Omental fat pad (tissue), 4 donors: Measurements from ENCODE around the gene GNL2. TPM values are rescaled to one million over a fixed set of nuclear protein-coding genes. Genes with fewer than 3 reads are reported as not detected.
A peak's percentile ranks its signal among the peaks of the same experiment; 100 is the strongest.
"Not testable (repeated sequence)": the region's sequence is repeated elsewhere in the genome, so short reads cannot be mapped to it uniquely, and the experiment has no call there.

Source experiments
- ATAC-seq: fragments of 150-250 bp; one replicate; pipeline ENCODE4 v1.9.1; 2016; ENCODE audit warnings: mild to moderate bottlenecking, moderate library complexity; ENCODE audit not compliant: low FRiP score
- DNase-seq: peaks from one replicate; pipeline ENCODE4 v3.0.0-alpha.2; 2019; ENCODE audit warnings: low spot score
- total RNA-seq, 4 donors: library from RNA; depleted of rRNA; stranded (reverse); fragments of >200 nt; gene quantifications; one replicate each; pipeline ENCODE4 v1.1.0, GENCODE V29; 2016
- TF ChIP-seq, protein P1 (sequence below), 3 donors: fragments of 450-650 bp; IDR thresholded peaks; one replicate each; pipeline ENCODE4 v1.5.1; 2016 to 2017; ENCODE audit warnings: antibody characterized with exemption in 3 of 3, mild to moderate bottlenecking in 3 of 3, moderate library complexity in 2 of 3

Gene GNL2
- total RNA-seq, 4 donors from 2014 or later, result 39.6 to 142 (median 48.1) TPM

DNA sequence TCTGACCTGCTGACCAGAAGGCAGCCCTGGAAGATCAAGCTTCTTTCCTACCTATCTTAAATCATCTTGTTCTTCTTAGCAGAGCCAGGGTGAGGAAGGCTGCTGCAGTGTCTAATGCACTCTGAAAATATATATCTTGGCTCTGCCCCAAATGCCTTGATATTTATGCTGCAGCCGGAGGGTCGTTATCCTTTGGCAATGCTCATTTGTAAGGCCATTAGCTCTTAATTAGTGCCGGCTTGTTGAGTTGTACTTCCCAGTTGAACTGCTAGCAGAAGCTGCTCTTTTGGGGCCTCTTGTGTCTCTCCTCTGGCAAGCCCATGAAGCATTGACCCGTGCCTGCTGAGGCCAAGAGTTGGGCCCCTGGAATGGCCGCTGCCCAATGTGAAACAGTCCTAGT lies 4.2 kb upstream of the GNL2 start:
- ATAC-seq (no peak), DNase-seq (no peak)
- TF ChIP-seq, protein P1, sequence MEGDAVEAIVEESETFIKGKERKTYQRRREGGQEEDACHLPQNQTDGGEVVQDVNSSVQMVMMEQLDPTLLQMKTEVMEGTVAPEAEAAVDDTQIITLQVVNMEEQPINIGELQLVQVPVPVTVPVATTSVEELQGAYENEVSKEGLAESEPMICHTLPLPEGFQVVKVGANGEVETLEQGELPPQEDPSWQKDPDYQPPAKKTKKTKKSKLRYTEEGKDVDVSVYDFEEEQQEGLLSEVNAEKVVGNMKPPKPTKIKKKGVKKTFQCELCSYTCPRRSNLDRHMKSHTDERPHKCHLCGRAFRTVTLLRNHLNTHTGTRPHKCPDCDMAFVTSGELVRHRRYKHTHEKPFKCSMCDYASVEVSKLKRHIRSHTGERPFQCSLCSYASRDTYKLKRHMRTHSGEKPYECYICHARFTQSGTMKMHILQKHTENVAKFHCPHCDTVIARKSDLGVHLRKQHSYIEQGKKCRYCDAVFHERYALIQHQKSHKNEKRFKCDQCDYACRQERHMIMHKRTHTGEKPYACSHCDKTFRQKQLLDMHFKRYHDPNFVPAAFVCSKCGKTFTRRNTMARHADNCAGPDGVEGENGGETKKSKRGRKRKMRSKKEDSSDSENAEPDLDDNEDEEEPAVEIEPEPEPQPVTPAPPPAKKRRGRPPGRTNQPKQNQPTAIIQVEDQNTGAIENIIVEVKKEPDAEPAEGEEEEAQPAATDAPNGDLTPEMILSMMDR (IDR thresholded peaks at IDR 0.05), result no peak

GRCh38 chr1:37596182-37596667 lies 488 bp upstream of the GNL2 start:
- ATAC-seq (peak; percentile 56), DNase-seq (no peak)
- TF ChIP-seq, protein P1 (IDR thresholded peaks at IDR 0.05), result no peak

DNA sequence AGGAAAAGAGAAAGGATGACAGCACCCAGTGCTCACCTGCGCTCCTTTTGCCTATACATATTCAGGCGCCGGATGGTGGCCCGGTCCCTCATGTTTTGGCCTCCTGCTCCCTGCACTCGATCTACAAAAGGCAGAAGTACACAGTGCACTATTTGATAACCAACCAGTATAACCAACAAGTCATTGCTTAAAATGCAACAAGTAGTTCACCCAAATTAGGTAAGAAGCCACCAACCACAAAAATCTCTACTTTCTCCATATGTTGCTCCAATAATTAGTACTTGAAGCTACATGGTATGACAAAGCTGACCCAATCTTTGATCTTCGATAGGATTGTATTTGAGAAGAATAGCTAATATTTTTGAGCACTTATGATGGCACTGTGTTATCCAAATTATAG lies 2.0 kb downstream of the GNL2 start:
- ATAC-seq, result no peak
- TF ChIP-seq, protein P1 (IDR thresholded peaks at IDR 0.05), result no peak
- no peak for DNase-seq

DNA sequence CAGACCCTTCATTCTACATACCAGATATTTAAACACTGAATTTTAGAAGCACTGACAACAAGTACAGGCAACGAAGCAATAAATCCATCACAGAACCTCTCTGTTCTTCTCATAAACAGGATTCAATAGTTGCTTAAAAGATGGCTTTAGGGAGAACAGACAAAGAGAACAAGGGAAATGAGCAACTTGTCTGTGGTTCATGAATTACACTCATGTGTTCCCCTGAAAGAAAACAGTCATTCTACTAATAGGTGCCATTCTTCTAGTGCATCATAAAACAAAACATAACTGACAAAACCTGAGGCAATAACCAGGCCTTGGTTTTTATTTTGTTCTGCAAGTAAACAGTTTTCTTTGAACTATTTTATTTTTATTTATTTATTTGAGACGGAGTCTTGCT lies 6.8 kb downstream of the GNL2 start:
- no peak for DNase-seq
- no peak for ATAC-seq
- TF ChIP-seq, protein P1 (IDR thresholded peaks at IDR 0.05), result no peak

GRCh38 chr1:37584544-37584943 lies 11.2 kb downstream of the GNL2 start:
- ATAC-seq, DNase-seq: not testable (repeated sequence)

DNA sequence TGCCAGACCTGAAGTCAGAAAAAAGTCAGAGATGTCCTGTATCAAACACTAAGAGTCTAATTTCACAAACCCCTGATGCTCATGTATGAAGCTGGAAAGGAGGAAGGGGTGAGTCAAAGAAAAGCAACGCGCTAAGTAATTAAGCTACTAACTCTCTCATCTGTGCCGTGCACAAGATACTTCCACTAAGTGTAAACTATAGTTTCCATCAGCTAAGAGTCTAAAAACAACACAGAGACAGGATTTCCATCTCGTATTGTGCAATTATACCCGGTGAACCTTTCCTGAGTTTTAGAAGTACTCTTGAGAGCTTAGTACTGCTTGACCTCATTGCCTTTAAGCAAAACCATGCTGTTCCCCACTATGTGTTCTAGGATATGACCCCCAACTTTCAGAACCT lies 20.0 kb downstream of the GNL2 start:
- ATAC-seq (no peak), DNase-seq (no peak)
- TF ChIP-seq, protein P1 (IDR thresholded peaks at IDR 0.05), result no peak

DNA sequence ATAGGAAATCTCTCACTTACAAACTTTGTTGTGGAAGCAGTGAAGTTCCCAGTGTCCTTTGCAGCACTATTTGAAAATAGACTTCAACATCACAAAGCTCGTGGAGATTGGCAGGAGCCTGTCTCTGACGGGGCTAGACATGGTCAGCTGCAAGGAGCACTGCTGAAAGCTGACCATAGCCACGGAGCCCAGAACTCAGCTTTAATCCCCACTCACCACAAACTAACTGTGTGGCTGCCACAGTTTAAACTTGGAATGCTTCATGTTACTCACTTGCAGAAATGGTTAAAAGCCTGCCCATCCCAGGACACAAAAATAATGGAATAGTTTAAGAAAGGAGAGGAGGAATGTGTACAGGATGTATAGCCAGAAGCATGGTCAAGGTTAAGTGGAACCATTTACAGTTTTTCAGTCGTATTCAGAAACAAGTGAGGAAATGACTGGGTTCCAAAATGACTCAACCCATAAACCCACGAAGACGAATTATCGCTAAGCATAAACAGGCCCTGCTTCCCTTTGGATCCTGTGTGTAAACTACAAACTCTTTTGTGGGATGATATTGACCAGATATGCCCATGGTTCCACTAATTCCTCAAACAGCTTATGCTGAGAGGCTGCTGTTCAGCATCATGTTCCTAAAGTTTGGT lies 20.8 kb downstream of the GNL2 start:
- TF ChIP-seq, protein P1 (IDR thresholded peaks at IDR 0.05), result no peak
- no peak for ATAC-seq
- DNase-seq, result no peak
